GM19238 (cell line): ENCODE measurements around the gene TNS3.
A peak's percentile ranks its signal among the peaks of the same experiment; 100 is the strongest.
"Not testable (repeated sequence)": the region's sequence is repeated elsewhere in the genome, so short reads cannot be mapped to it uniquely, and the experiment has no call there.

ENCODE experiments used
- DNase-seq: peaks from one replicate; pipeline ENCODE4 v3.0.0; 2011; ENCODE audit warnings: low spot score; ENCODE audit not compliant: insufficient read length

The TNS3 gene

GRCh38 chr7:47453093-47454061 is 128.5 kb downstream of the TNS3 start:
- DNase-seq: no peak

- no peak for DNase-seq
Observed at GRCh38 chr7:47452715-47453092, 129.2 kb downstream of the TNS3 start.

GRCh38 chr7:47452295-47452694 is 129.6 kb downstream of the TNS3 start:
- DNase-seq: no peak

GRCh38 chr7:47451851-47452205 is 130.1 kb downstream of the TNS3 start:
- no peak for DNase-seq

- DNase-seq: no peak
Observed at GRCh38 chr7:47449810-47450590, 131.9 kb downstream of the TNS3 start.

GRCh38 chr7:47448971-47449370 is 132.9 kb downstream of the TNS3 start:
- no peak for DNase-seq

- no peak for DNase-seq
Observed at GRCh38 chr7:47447621-47448349, 134.1 kb downstream of the TNS3 start.

GRCh38 chr7:47446871-47447466 is 134.9 kb downstream of the TNS3 start:
- DNase-seq: no peak

- DNase-seq: peak; percentile 17
Observed at GRCh38 chr7:47444376-47445098, 137.4 kb downstream of the TNS3 start.

- DNase-seq: no peak
Observed at GRCh38 chr7:47443049-47443448, 138.9 kb downstream of the TNS3 start.

- no peak for DNase-seq
Observed at GRCh38 chr7:47442605-47442865, 139.4 kb downstream of the TNS3 start.

GRCh38 chr7:47441796-47442604 is 139.9 kb downstream of the TNS3 start:
- no peak for DNase-seq

GRCh38 chr7:47441048-47441447 is 140.9 kb downstream of the TNS3 start:
- not testable (repeated sequence) for DNase-seq

GRCh38 chr7:47440320-47440719 is 141.6 kb downstream of the TNS3 start:
- no peak for DNase-seq

GRCh38 chr7:47439181-47439667 is 142.7 kb downstream of the TNS3 start:
- DNase-seq: no peak

- no peak for DNase-seq
Observed at GRCh38 chr7:47438411-47439029, 143.4 kb downstream of the TNS3 start.

GRCh38 chr7:47435889-47436312 is 146.0 kb downstream of the TNS3 start:
- DNase-seq: no peak

- DNase-seq: no peak
Observed at GRCh38 chr7:47433564-47433895, 148.4 kb downstream of the TNS3 start.

GRCh38 chr7:47432671-47433563 is 149.0 kb downstream of the TNS3 start:
- no peak for DNase-seq
